GM21447 (cell line): ENCODE results near the gene NINL.

Experiments used
- ATAC-seq: cut with Tn5 transposase; IDR thresholded peaks from one replicate; pipeline ENCODE4 v1.9.1; 2021; ENCODE audit not compliant: unreplicated experiment

The NINL gene

DNA sequence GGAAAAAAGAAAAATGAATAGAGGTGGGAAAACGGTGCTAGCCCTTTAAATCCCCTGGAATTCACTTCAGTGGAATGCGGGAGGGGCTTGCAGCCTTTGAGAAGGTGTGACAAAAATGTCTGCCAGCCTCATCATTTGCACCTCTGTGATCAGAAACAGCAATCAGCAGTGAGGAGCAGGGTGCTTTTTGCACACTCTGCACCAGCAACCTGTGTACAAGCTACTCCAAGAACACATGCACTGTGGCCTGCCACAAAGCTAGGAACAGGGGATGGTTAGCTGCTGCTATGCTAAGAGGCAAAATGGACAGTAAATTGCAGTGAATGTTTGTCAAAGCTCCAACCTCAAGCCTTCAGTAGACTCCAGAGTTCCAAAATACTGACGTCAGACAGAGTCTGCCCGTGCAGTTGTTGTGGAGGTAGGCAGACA, 148.2 kb downstream of the NINL start:
- ATAC-seq = no peak

- no peak for ATAC-seq
Observed at GRCh38 chr20:25424536-25424935, 160.8 kb downstream of the NINL start.

DNA sequence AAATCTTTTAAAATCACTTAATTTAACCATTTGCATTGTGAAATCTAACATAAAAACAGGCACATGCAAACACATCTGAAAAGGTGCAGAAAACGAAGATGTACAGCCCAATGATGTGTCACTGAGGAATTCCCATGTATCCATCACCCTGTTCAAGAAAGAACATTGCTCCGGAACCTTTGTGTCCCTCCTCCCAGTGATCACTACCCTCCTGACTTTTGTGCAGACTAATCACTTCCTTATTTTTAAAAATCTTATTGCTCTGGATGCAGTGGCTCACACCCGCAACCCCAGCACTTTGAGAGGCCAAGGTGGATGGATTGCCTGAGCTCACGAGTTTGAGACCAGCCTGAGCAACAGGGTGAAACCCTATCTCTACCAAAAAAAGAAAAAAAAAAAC, 163.3 kb downstream of the NINL start:
- no peak for ATAC-seq

GRCh38 chr20:25421102-25421501, 164.2 kb downstream of the NINL start:
- no peak for ATAC-seq

DNA sequence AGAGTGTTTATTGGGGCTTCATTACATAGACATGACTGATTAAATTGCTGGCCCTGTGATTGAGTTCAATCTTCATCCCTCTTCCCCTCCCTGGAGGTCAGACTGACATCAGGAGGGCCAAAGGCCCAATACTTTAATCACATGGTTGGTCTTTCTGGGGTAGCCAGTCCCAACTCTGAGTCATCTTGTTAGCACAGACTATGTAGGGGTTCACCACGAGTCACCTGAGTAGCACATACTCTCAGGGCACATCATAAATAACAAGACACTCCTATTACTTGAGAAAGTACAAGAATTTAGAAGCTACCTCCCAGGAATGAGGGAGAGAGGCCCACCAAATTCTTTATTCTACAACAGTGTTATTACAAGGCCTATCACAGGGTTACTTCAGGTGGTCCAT, 166.6 kb downstream of the NINL start:
- no peak for ATAC-seq

- no peak for ATAC-seq
Observed at GRCh38 chr20:25408890-25409289, 176.4 kb downstream of the NINL start.

DNA sequence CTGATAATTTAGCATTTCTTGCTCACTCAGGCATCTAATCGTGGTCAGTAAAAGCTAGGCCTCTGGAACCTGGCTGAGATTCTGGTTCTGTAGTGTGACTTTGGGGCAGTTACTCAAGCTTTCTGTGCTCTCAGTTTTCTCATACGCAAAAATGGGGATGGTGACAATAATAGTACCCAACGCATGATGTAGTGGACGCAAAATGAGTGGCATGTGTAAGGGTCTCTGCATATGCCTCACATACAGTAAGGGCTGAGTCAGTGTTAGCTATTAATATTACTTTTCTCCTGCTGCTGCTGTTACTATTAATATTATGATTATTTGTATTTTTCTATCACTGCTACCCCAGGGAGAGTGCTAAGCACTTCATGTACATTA, 177.2 kb downstream of the NINL start:
- ATAC-seq = no peak

- ATAC-seq = peak; percentile 81
Observed at GRCh38 chr20:25407311-25408169, 177.8 kb downstream of the NINL start, which contains the start of gene GINS1. Gene GINS1 (plus strand): TSS chr20:25407673. CDS start chr20:25407821, 148 bp downstream.
